Breast epithelium (tissue), 4 donors: ENCODE data around the gene SMARCAL1. TPM values are rescaled to one million over a fixed set of nuclear protein-coding genes. Genes with fewer than 3 reads are reported as not detected.

Experiments
- DNase-seq, 2 donors: peaks; one replicate each; pipeline ENCODE4 v3.0.0-alpha.2; 2019; ENCODE audit warnings: low spot score in 2 of 2
- H3K27ac ChIP-seq, 2 donors: fragments of 200-600 bp; sonication (generic) in 1 of 2; one replicate each; pipeline ENCODE4 v1.5.1; 2016 to 2019; ENCODE audit warnings: mild to moderate bottlenecking in 1 of 2
- H3K27me3 ChIP-seq, 2 donors: fragments of 200-600 bp; sonication (generic) in 1 of 2; one replicate each; pipeline versions ENCODE4 v1.5.1 to v1.6.0; 2017 to 2019; ENCODE audit warnings: control low read depth in 1 of 2, mild to moderate bottlenecking in 1 of 2
- H3K36me3 ChIP-seq: fragments of 200-600 bp; one replicate; pipeline ENCODE4 v1.5.1; 2019
- H3K4me1 ChIP-seq, 2 donors: fragments of 200-600 bp; sonication (generic); one replicate each; pipeline ENCODE4 v1.5.1; 2016 to 2019; ENCODE audit warnings: control low read depth in 1 of 2
- H3K4me3 ChIP-seq, 3 donors: fragments of 200-600 bp; sonication (generic); 1 replicate in 2 of 3; 2 replicates in 1 of 3; pipeline ENCODE4 v1.5.1; 2016 to 2019; ENCODE audit warnings: mild to moderate bottlenecking in 3 of 3, moderate library complexity in 2 of 3
- H3K9me3 ChIP-seq, 2 donors: fragments of 200-600 bp; sonication (generic) in 1 of 2; one replicate each; pipeline ENCODE4 v1.5.1; 2016 to 2019; ENCODE audit warnings: control low read depth in 1 of 2
- CTCF ChIP-seq, 3 donors: fragments of 450-650 bp; IDR thresholded peaks; one replicate each; pipeline ENCODE4 v1.5.1; 2016 to 2017; ENCODE audit warnings: antibody characterized with exemption in 3 of 3, mild to moderate bottlenecking in 3 of 3, moderate library complexity in 3 of 3
- POLR2A ChIP-seq: fragments of 450-650 bp; IDR thresholded peaks from one replicate; pipeline ENCODE4 v1.6.1; 2016; ENCODE audit warnings: antibody characterized with exemption, mild to moderate bottlenecking, moderate library complexity
- POLR2AphosphoS5 ChIP-seq, 3 donors: sonication (generic); formaldehyde crosslinking; IDR thresholded peaks; one replicate each; pipeline ENCODE4 v1.6.1; 2017; ENCODE audit warnings: antibody characterized with exemption in 3 of 3
- intact Hi-C: fragments of 100-400 bp; cut with DNase I; formaldehyde crosslinking; loops from one replicate; pipeline ENCODE4 v1.15.1; 2023; ENCODE audit warnings: low total_unique reads
- total RNA-seq, 3 donors: library from RNA; depleted of rRNA; stranded (reverse); fragments of >200 nt; gene quantifications; one replicate each; pipeline ENCODE4 v1.1.0, GENCODE V29; 2016

Gene SMARCAL1
- total RNA-seq, 3 donors from 2014 or later, result 12.0 to 28.1 (median 20.6) TPM

- no peaks in the 10 kb centered on the region for H3K4me1 ChIP-seq
- H3K4me3 ChIP-seq, result no peak overlapping the region
- no peak for DNase-seq
- H3K27ac ChIP-seq, result no peak overlapping the region
- intact Hi-C loops, result no loop called here
- no peaks in the 10 kb centered on the region for H3K36me3 ChIP-seq
- no peaks in the 10 kb centered on the region for H3K9me3 ChIP-seq
- H3K27me3 ChIP-seq, result no peaks in the 10 kb centered on the region
- TF ChIP-seq POLR2A, result no peak
- TF ChIP-seq CTCF (IDR thresholded peaks at IDR 0.05), result no peak
- TF ChIP-seq POLR2AphosphoS5 (IDR thresholded peaks at IDR 0.05), result no peak
Observed at GRCh38 chr2:216493334-216493685, 81.0 kb downstream of the SMARCAL1 start.

- Histone ChIP-seq H3K27me3 (no peaks in the 10 kb centered on the region), H3K4me3 (no peak overlapping the region), H3K4me1 (peaks cover 0 to 7% of the 10 kb centered on the region in 2 donors), H3K9me3 (no peaks in the 10 kb centered on the region), H3K27ac (no peak overlapping the region), H3K36me3 (no peaks in the 10 kb centered on the region)
- intact Hi-C loops, result no loop called here
- TF ChIP-seq POLR2A, result no peak
- no peak for DNase-seq
Observed at GRCh38 chr2:216495656-216496055, 83.4 kb downstream of the SMARCAL1 start.

- DNase-seq, result no peak
- TF ChIP-seq POLR2A (no peak), POLR2AphosphoS5 (IDR thresholded peaks at IDR 0.05) (no peak), CTCF (IDR thresholded peaks at IDR 0.05) (no peak)
- Histone ChIP-seq H3K9me3 (no peaks in the 10 kb centered on the region), H3K27me3 (no peaks in the 10 kb centered on the region), H3K36me3 (no peaks in the 10 kb centered on the region), H3K27ac (peak overlapping the region; percentile 86 to 90), H3K4me1 (peaks cover 0 to 8% of the 10 kb centered on the region in 2 donors), H3K4me3 (peak overlapping the region; percentile 64 to 75 (median 75))
- intact Hi-C loops, result no loop called here
Observed at GRCh38 chr2:216497382-216498069, 85.2 kb downstream of the SMARCAL1 start.

GRCh38 chr2:216498070-216498378 is 85.7 kb downstream of the SMARCAL1 start:
- Histone ChIP-seq H3K4me1 (peaks cover 0 to 8% of the 10 kb centered on the region in 2 donors), H3K27ac (peak overlapping the region; percentile 86 to 90), H3K9me3 (no peaks in the 10 kb centered on the region), H3K4me3 (peak overlapping the region; percentile 64 to 75 (median 75)), H3K27me3 (no peaks in the 10 kb centered on the region), H3K36me3 (no peaks in the 10 kb centered on the region)
- intact Hi-C loops, result no loop called here
- TF ChIP-seq POLR2AphosphoS5 (IDR thresholded peaks at IDR 0.05), result no peak
- no peak for TF ChIP-seq POLR2A
- no peak for TF ChIP-seq CTCF (IDR thresholded peaks at IDR 0.05)
- no peak for DNase-seq

- intact Hi-C loops, result no loop called here
Observed at GRCh38 chr2:216498379-216499352, 86.4 kb downstream of the SMARCAL1 start, which contains the start of gene RPL37A. TSS of gene RPL37A (plus strand) at chr2:216498844. CDS start at chr2:216498875, 31 bp downstream.

More at GRCh38 chr2:216498379-216499352, 86.4 kb downstream of the SMARCAL1 start, which contains the start of gene RPL37A:
- peaks cover 0 to 8% of the 10 kb centered on the region in 2 donors for H3K4me1 ChIP-seq
- peak within 1 kb of the TSS; percentile 64 to 75 (median 75) for H3K4me3 ChIP-seq
- DNase-seq, result peak; percentile 86 to 92
- peak within 1 kb of the TSS; percentile 86 to 90 for H3K27ac ChIP-seq
- no peaks in the 10 kb centered on the region for H3K27me3 ChIP-seq
- no peaks in the 10 kb centered on the region for H3K36me3 ChIP-seq
- TF ChIP-seq CTCF (IDR thresholded peaks at IDR 0.05) (peak in 1 of 3 donors; percentile 20), POLR2A (peak; percentile 84), POLR2AphosphoS5 (IDR thresholded peaks at IDR 0.05) (peak; percentile 94 to 98 (median 98))
- H3K9me3 ChIP-seq, result no peaks in the 10 kb centered on the region
